NCI-H446 treated with DMSO at 0.1 percent for 48 hours (cell line): ENCODE measurements around the gene INPP5A.
"Not testable (repeated sequence)": the region's sequence is repeated elsewhere in the genome, so short reads cannot be mapped to it uniquely, and the experiment has no call there.

ENCODE experiments used
- DNase-seq: peaks from one replicate; lab custom pipeline; 2025; lab: John Stamatoyannopoulos, UW

Gene INPP5A

DNA sequence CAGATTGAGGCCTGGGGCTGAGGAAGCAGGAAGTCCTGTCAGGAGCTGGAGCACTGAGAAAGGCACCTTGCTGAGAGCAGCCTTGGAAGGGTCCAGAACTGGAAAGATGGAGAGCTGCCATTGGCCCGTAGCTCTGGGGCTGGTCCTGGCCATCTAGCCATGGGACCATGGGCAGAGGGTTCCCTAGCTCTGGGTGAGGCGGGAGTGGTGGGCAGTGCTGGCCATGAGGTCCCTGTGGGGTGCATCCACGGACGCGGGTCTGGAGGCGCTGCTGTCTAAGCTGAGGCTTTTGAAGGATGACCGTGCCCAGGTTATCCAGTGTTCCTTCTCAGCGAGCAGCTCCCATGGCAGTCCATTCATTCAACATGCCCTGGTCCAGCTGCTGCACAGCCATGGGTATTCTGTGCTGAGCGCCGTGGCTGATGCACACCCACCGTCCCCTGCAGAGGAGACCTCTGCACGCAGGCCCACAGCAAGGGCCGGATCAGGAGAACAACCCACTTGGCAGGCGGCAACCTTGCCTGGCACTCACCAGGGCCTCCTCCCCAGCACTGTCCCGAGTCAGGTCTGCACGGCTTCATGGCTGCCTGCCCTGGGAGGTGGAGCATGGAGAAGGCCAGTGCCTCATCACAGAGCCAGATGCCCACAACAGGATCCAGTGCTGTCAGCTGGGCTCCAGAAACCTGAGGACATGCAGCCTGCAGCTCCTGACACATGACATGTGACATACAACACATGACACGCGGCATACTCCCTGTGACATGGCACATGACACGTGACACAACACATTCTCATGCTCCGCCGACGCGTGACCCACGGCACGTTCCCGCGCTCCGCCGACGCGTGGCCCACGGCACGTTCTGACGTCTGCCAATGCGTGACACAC lies 121.9 kb downstream of the INPP5A start:
- DNase-seq: no peak

- no peak for DNase-seq
Observed at GRCh38 chr10:132660385-132660784, 122.8 kb downstream of the INPP5A start.

- DNase-seq: no peak
Observed at GRCh38 chr10:132662186-132662920, 124.8 kb downstream of the INPP5A start.

DNA sequence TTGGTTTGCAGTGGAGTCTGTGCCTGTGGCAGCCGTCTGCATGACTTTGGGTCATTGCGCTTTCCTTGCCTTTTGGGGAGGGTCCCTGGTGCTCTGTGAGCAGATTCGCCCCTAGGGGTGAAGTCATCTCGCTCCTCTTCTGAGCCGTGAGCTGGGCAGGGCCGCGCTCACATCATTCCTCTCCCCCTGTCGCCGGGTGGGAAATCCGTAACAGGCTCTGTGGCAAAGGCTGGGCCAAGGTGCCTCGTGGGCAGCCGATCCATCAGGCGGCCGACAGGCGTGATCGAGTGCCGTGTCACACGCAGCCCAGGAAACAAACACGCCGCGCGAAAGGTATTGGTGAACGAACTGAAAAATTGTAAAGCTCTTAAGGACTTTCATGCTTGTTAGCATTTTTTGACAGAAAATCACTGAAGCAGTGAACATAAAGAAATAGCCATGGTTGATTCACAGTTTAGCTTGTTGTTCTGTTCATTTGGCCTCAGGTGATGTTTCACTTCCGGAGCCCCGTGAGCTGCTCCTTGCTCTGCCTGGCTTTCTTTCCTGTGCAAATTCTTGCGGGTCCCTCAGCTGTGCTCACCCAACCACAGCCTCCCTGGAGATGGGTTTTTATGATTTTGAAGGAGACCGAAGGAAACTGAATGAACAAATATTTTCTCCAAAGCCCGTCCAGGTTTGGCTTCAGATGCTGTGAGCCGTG lies 126.2 kb downstream of the INPP5A start:
- no peak for DNase-seq

DNA sequence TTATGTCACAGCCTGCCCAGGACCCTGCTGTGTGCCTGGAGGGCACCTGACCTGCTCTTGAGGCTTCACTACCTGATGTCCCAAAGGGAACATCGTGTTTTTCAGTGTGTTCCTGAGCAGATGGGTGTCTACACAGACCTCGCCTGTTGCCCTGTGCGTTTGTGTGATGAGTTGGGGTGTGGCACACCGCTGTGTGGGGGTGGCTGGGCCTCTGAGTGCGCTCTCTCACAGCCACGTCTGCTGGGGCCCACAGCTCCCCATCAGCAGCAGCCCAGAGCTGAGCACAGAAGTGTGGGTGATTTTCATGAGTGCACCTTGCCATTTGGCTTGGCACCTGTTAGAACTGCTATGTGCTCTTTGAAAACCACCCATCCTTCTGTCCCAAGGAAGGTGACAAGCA lies 126.8 kb downstream of the INPP5A start:
- no peak for DNase-seq

- no peak for DNase-seq
Observed at GRCh38 chr10:132664883-132665282, 127.3 kb downstream of the INPP5A start.

GRCh38 chr10:132665946-132666704 lies 128.5 kb downstream of the INPP5A start:
- no peak for DNase-seq

DNA sequence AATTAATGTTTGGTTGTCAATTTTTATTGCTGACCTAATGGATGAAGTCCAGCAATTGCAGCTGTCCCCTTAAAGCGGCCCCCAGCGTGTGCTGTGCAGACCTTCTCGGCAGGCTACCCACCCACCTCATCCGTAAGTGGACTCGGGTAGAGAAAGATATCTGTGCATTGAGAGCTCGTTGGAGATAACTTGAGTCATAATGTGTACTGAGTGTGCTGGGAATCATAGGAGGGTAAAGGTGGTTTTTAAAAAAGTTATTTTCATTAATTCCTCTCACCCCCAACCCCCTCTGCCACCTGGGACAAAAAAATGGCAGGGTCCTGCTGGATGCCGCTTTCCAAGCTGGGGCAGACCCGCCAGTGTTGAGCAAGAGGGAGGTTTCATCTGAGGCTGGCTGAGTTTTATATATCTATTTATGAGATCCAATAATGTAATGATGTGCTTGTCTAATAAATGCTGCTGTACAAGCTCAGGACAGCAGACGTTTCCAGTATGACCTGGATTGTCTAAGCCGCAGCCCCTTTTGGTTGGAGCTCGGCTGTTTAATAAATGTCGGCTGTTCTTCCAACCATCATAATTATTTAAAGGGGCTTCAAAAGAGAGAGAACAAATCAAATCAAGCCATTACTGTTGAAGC lies 129.2 kb downstream of the INPP5A start:
- DNase-seq: no peak

DNA sequence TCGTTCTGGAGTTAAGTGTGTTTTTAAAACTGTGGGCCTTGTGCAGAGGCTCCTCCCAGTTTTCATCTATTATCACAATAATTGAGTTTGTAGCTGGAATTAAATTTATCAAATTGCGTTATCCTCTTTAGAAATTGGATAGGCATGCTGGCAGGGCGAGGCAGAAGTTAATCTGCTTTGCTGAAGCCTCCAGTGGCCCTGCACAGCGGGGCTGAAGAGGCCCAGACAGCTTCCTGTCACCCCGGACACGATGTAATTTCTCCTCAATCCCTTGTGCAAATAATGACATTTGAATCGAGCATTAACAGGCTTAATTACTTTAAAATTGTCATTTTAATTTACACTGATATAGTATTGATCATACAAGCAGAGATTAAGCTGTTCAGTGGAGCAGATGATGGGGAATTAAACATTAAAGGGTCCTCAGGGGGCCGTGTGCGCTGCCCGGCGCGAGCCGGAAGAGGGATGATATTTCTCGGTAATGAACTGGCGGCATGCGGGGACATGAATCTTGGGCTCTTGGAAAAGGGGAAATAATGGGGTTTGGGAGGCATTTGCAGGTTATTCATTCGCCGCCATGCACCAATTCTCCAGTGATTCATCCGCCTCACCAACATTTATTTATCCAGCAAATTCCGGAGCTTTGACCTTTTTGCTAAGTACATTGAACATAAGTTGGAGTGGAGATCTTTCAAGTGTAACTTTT lies 129.9 kb downstream of the INPP5A start:
- DNase-seq: no peak

DNA sequence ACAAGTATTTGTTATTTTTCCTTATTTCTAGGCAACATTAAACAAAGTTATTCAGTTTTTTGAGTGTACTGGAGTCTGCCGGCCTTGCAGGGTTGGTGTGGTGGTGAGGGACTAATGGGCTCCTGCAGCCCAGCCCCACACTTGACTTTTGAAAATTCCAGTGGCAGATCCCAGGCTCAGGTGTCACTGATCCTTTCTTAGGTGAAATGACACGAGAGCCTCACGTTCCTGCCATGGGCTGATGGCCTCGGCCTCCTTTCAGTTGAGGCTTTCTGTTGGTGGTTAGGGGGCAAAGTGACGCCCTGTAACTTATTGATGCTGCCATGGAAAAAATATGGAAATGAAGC lies 130.4 kb downstream of the INPP5A start:
- no peak for DNase-seq

GRCh38 chr10:132669208-132669861 lies 131.7 kb downstream of the INPP5A start:
- no peak for DNase-seq

DNA sequence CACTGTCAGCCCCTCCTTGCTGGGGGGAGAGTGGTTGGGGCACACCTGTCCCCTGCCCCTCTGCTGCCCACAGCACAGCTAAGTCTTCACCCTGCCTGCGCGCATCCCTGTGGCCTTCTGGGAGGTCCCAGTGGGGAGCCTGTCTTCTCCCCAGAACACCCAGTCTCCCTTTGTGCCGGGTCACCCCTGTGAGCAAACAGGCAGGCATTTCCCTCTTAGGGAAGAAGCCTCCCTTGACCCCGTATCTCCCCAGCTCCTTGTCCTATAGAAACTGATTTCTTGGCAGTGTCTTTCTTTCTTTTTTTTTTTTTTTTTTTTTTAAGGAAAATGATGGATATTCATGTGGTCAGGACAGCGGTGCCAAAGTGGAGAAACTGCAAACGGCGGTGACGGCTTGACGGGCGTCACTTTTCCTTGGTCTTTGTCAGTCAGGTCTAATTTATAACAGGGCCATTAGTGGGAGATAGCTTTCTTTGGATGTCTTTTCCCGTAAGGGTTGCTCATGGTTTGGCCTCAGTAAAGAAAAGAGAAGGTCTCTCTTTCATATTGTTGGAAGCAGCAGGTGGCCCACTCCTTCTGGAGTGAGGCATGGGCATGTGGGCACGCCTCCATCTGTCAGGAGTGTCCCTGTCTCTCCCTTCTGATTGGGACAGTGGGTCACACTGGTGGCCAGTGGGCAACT lies 133.1 kb downstream of the INPP5A start:
- DNase-seq: no peak

DNA sequence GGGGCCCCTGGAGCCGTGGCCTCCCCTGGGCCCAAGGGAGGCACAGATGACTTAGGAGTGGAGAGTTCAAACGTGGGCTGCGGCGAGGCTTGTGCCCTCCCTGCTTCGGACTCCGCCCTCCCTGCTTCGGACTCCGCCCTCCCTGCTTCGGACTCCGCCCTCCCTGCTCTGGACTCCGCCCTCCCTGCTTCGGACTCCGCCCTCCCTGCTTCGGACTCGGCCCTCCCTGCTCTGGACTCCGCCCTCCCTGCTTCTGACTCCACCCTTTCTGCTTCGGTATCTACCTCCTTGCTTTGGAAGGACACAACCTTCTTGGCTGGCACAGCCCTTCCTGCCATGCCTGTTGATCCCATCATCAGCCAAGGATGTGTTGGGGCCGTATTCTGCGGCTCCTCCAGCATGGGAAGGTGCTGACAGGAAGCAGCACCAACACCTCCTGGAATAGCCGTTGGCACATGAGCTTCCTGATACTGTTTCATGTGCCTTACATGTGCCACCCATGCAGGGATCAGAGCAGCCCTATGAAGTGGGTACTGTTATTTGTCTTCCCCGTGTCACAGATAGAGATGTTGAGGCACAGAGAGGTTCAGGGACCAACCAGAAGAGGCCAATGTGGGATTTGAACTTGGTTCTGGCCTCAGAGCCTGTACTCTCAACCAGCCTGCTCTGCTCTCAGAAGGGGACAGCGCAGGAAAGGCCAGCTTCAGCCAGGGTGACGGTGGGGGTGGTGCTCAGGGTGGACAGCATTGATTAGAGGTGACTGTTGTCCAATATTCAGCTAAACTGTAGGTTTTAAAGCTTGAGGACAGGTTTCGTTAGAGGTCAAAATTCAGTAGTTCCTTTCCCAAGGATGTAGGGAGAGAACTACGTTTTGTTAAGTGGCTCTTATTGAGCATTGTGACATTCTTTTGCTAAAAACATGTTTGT lies 133.9 kb downstream of the INPP5A start:
- no peak for DNase-seq

DNA sequence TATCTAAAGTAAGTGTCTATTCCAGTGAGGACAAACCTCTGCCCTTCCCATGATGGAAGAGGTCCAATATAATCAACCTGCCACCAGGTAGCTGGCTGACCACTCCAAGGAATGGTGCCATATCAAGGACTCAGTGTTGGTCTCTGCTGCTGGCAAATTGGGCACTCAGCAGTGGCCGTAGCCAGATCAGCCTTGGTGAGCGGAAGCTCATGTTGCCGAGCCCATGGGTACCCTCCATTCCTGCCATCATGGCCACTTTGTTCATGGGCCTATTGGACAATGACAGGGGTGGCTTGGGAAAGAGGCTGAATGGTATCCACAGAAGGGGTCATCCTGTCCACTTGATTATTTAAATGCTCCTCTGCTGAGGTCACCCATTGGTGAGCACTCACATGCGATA lies 136.2 kb downstream of the INPP5A start:
- not testable (repeated sequence) for DNase-seq

DNA sequence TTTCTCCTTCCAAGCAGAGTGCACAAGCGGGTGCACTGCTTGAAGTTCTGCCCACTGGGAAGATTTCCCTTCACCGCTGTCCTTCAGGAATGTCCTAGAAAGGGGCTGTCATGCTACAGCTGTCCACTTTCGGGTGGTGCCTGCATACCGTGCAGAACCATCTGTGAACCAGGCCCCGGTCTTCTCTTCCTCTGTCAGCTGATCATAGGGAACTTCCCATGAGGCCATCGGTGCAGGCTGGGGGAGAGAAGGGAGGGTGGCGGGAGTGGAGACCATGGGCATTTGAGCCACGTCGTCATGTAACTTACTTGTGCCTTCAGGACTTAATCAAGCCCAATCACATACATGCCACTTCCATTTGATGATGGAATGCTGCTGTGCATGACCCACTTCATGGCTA lies 136.7 kb downstream of the INPP5A start:
- no peak for DNase-seq

DNA sequence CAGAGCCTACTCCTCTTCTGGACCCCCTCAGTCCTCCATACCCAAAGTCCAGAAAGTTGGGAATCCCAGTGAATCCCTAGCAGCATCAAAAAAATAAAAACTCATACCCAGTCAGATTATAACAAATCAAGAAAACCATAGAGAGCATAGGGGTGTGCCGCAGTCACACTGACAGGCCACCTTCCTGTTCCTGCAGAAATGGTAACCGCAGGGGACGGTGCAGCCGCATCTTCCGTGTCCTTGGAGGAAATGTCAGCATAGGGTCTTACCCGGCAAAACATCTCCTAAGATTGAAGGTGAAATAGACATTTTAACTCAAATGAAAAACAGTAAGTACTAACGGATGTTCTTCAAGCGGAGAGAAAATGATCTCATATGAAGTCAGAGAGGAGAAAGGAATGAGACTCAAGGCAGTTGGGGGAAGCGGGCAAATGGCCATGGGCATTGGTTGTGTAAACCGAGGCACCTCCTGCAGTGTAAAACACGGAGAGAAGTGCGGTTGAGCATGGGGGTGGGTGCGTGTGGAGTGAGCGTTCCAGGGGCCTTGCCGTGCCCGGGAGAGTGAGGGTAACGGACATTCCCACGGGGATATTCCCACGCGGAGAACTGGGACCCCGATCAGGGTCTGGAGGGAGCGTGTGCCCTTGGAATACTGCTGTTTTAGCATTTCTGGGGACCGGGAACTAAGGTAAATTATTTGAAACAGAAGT lies 137.6 kb downstream of the INPP5A start:
- DNase-seq: no peak

- DNase-seq: no peak
Observed at GRCh38 chr10:132676193-132676891, 138.8 kb downstream of the INPP5A start.
